Measurements from ENCODE around the gene HSPA1B. TPM values are rescaled to one million over a fixed set of nuclear protein-coding genes. Genes with fewer than 3 reads are reported as not detected.
"Not testable (repeated sequence)": the region's sequence is repeated elsewhere in the genome, so short reads cannot be mapped to it uniquely, and the experiment has no call there.

HSPA1B gene
- total RNA-seq, 1 donor from 2014 or later: 155 TPM

GRCh38 chr6:31806470-31807272 lies 20.9 kb upstream of the HSPA1B start, which contains the start of gene LSM2:
Gene LSM2, minus strand, starts transcription at chr6:31806966. Its CDS starts 209 bp downstream, at chr6:31806757.
- peak within 1 kb of the TSS; percentile 90 for H3K27ac Mint-ChIP-seq
- peaks cover 21% of the 10 kb centered on the region for H3K36me3 Mint-ChIP-seq (ENCODE audit: low read depth)
- peak; percentile 97 for DNase-seq (ENCODE audit: low spot score)
- no peaks in the 10 kb centered on the region for H3K9me3 Mint-ChIP-seq
- peak within 1 kb of the TSS; percentile 94 for H3K4me3 Mint-ChIP-seq
- H3K4me1 Mint-ChIP-seq (ENCODE audit: low read depth): peaks cover 20% of the 10 kb centered on the region
- H3K27me3 Mint-ChIP-seq (ENCODE audit: insufficient read depth): no peaks in the 10 kb centered on the region
- intact Hi-C loops (cut with micrococcal nuclease): loop anchor here (1.0 kb wide), 3 partner anchors 10 to 141 kb away; partner anchors contain the start of gene CLIC1

GRCh38 chr6:31808599-31808998 lies 18.9 kb upstream of the HSPA1B start:
- intact Hi-C loops (cut with micrococcal nuclease); H3K27ac Mint-ChIP-seq; H3K9me3 Mint-ChIP-seq; DNase-seq (ENCODE audit: low spot score); H3K27me3 Mint-ChIP-seq (ENCODE audit: insufficient read depth); H3K4me3 Mint-ChIP-seq: not testable (repeated sequence)
- Mint-ChIP-seq H3K36me3 (ENCODE audit: low read depth) (peaks cover 20% of the 10 kb centered on the region), H3K4me1 (ENCODE audit: low read depth) (peaks cover 30% of the 10 kb centered on the region)

GRCh38 chr6:31811645-31812044 lies 15.9 kb upstream of the HSPA1B start:
- no peak overlapping the region for H3K4me3 Mint-ChIP-seq
- H3K27ac Mint-ChIP-seq: peak overlapping the region; percentile 95
- no peak for DNase-seq (ENCODE audit: low spot score)

GRCh38 chr6:31813465-31813849 lies 14.1 kb upstream of the HSPA1B start:
- intact Hi-C loops (cut with micrococcal nuclease): loop anchor here (2.0 to 10.0 kb wide), 4 partner anchors 17 to 1041 kb away; partner anchors contain the start of genes GPSM3, PBX2, PSMB9 and TAP1

More at GRCh38 chr6:31811645-31812044, 15.9 kb upstream of the HSPA1B start:
- Mint-ChIP-seq H3K36me3 (ENCODE audit: low read depth) (peaks cover 16% of the 10 kb centered on the region), H3K4me1 (ENCODE audit: low read depth) (peaks cover 27% of the 10 kb centered on the region), H3K9me3 (no peaks in the 10 kb centered on the region), H3K27me3 (ENCODE audit: insufficient read depth) (no peaks in the 10 kb centered on the region)
- intact Hi-C loops (cut with micrococcal nuclease): loop anchor here (2.0 to 10.0 kb wide), 4 partner anchors 15 to 1043 kb away; partner anchors contain the start of genes GPSM3, PBX2, PSMB9 and TAP1

GRCh38 chr6:31814677-31815024 lies 12.9 kb upstream of the HSPA1B start:
- peak overlapping the region; percentile 95 for H3K27ac Mint-ChIP-seq
- peaks cover 47% of the 10 kb centered on the region for H3K4me1 Mint-ChIP-seq (ENCODE audit: low read depth)
- peaks cover 19% of the 10 kb centered on the region for H3K36me3 Mint-ChIP-seq (ENCODE audit: low read depth)
- intact Hi-C loops (cut with micrococcal nuclease): loop anchor here (2.0 to 10.0 kb wide), 3 partner anchors 20 to 1040 kb away; partner anchors contain the start of genes GPSM3, PBX2, PSMB9 and TAP1
- peak; percentile 73 for DNase-seq (ENCODE audit: low spot score)
- no peaks in the 10 kb centered on the region for H3K9me3 Mint-ChIP-seq
- peak overlapping the region; percentile 93 for H3K4me3 Mint-ChIP-seq
- H3K27me3 Mint-ChIP-seq (ENCODE audit: insufficient read depth): no peaks in the 10 kb centered on the region

More at GRCh38 chr6:31813465-31813849, 14.1 kb upstream of the HSPA1B start:
- no peak for DNase-seq (ENCODE audit: low spot score)
- H3K9me3 Mint-ChIP-seq: no peaks in the 10 kb centered on the region
- peak overlapping the region; percentile 73 for H3K4me3 Mint-ChIP-seq
- peaks cover 37% of the 10 kb centered on the region for H3K4me1 Mint-ChIP-seq (ENCODE audit: low read depth)
- peak overlapping the region; percentile 95 for H3K27ac Mint-ChIP-seq
- H3K36me3 Mint-ChIP-seq (ENCODE audit: low read depth): peaks cover 20% of the 10 kb centered on the region
- H3K27me3 Mint-ChIP-seq (ENCODE audit: insufficient read depth): no peaks in the 10 kb centered on the region

- peak within 1 kb of the TSS; percentile 93 for H3K4me3 Mint-ChIP-seq
- H3K27me3 Mint-ChIP-seq (ENCODE audit: insufficient read depth): no peaks in the 10 kb centered on the region
- peak; percentile 75 for DNase-seq (ENCODE audit: low spot score)
- H3K36me3 Mint-ChIP-seq (ENCODE audit: low read depth): peaks cover 18% of the 10 kb centered on the region
- peaks cover 50% of the 10 kb centered on the region for H3K4me1 Mint-ChIP-seq (ENCODE audit: low read depth)
- intact Hi-C loops (cut with micrococcal nuclease): loop anchor here (2.0 to 10.0 kb wide), 2 partner anchors 20 to 1040 kb away; partner anchors contain the start of genes PSMB9 and TAP1
- peak within 1 kb of the TSS; percentile 95 for H3K27ac Mint-ChIP-seq
- no peaks in the 10 kb centered on the region for H3K9me3 Mint-ChIP-seq
Observed at GRCh38 chr6:31815025-31815838, 12.3 kb upstream of the HSPA1B start, which contains the start of the genes HSPA1A and HSPA1L. Gene HSPA1A, plus strand, starts transcription at chr6:31815543. Its CDS starts 214 bp downstream, at chr6:31815757. Gene HSPA1L, minus strand, starts transcription at chr6:31815283. Its CDS starts 3,311 bp downstream, at chr6:31811972.

- H3K9me3 Mint-ChIP-seq; DNase-seq (ENCODE audit: low spot score); H3K27me3 Mint-ChIP-seq (ENCODE audit: insufficient read depth): not testable (repeated sequence)
- H3K36me3 Mint-ChIP-seq (ENCODE audit: low read depth): peaks cover 14% of the 10 kb centered on the region
- peak overlapping the region; percentile 97 for H3K4me3 Mint-ChIP-seq
- intact Hi-C loops (cut with micrococcal nuclease): loop anchor here (10.0 kb wide), 1 partner anchor 1037 kb away; the partner anchor contains the start of genes PSMB9 and TAP1
- H3K4me1 Mint-ChIP-seq (ENCODE audit: low read depth): peaks cover 59% of the 10 kb centered on the region
- H3K27ac Mint-ChIP-seq: peak overlapping the region; percentile 94
Observed at GRCh38 chr6:31817133-31817928, 10.2 kb upstream of the HSPA1B start.

- Mint-ChIP-seq H3K4me3 (peak overlapping the region; percentile 97), H3K36me3 (ENCODE audit: low read depth) (peaks cover 10% of the 10 kb centered on the region), H3K4me1 (ENCODE audit: low read depth) (peaks cover 59% of the 10 kb centered on the region), H3K27ac (peak overlapping the region; percentile 94)
- intact Hi-C loops (cut with micrococcal nuclease): loop anchor here (10.0 kb wide), 1 partner anchor 1037 kb away; the partner anchor contains the start of genes PSMB9 and TAP1
- DNase-seq (ENCODE audit: low spot score); H3K27me3 Mint-ChIP-seq (ENCODE audit: insufficient read depth); H3K9me3 Mint-ChIP-seq: not testable (repeated sequence)
Observed at GRCh38 chr6:31817929-31818511, 9.5 kb upstream of the HSPA1B start.

- Mint-ChIP-seq H3K4me1 (ENCODE audit: low read depth) (peaks cover 56% of the 10 kb centered on the region), H3K9me3 (no peaks in the 10 kb centered on the region), H3K4me3 (peak overlapping the region; percentile 77), H3K36me3 (ENCODE audit: low read depth) (peaks cover 10% of the 10 kb centered on the region), H3K27me3 (ENCODE audit: insufficient read depth) (no peaks in the 10 kb centered on the region), H3K27ac (peak overlapping the region; percentile 85)
- intact Hi-C loops (cut with micrococcal nuclease): loop anchor here (10.0 kb wide), 2 partner anchors 325 to 1035 kb away; partner anchors contain the start of genes MICB, PSMB9 and TAP1
- DNase-seq (ENCODE audit: low spot score): no peak
Observed at GRCh38 chr6:31819871-31820299, 7.7 kb upstream of the HSPA1B start.

- H3K9me3 Mint-ChIP-seq; DNase-seq (ENCODE audit: low spot score); H3K27ac Mint-ChIP-seq; H3K27me3 Mint-ChIP-seq (ENCODE audit: insufficient read depth): not testable (repeated sequence)
- Mint-ChIP-seq H3K4me3 (peak overlapping the region; percentile 99), H3K4me1 (ENCODE audit: low read depth) (peaks cover 61% of the 10 kb centered on the region), H3K36me3 (ENCODE audit: low read depth) (peaks cover 10% of the 10 kb centered on the region)
- intact Hi-C loops (cut with micrococcal nuclease): loop anchor here (10.0 kb wide), 1 partner anchor 326 kb away; the partner anchor contains the start of gene MICB
Observed at GRCh38 chr6:31820399-31820798, 7.1 kb upstream of the HSPA1B start.

- peak; percentile 44 for DNase-seq (ENCODE audit: low spot score)
- H3K27ac Mint-ChIP-seq: peak overlapping the region; percentile 99
- peaks cover 10% of the 10 kb centered on the region for H3K36me3 Mint-ChIP-seq (ENCODE audit: low read depth)
- H3K4me1 Mint-ChIP-seq (ENCODE audit: low read depth): peaks cover 66% of the 10 kb centered on the region
- intact Hi-C loops (cut with micrococcal nuclease): loop anchor here (2.0 to 10.0 kb wide), 2 partner anchors 201 to 327 kb away; partner anchors contain the start of genes MICB and PRRC2A
- no peaks in the 10 kb centered on the region for H3K9me3 Mint-ChIP-seq
- H3K27me3 Mint-ChIP-seq (ENCODE audit: insufficient read depth): no peaks in the 10 kb centered on the region
- peak overlapping the region; percentile 99 for H3K4me3 Mint-ChIP-seq
Observed at GRCh38 chr6:31821301-31822035, 6.1 kb upstream of the HSPA1B start.
